GM18861 (cell line): Measurements from ENCODE around the gene CFAP300.
A peak's percentile ranks its signal among the peaks of the same experiment; 100 is the strongest.

ENCODE experiments used
- ATAC-seq: cut with Tn5 transposase; IDR thresholded peaks from one replicate; pipeline ENCODE4 v1.9.1; 2021; ENCODE audit not compliant: unreplicated experiment

CFAP300 gene

GRCh38 chr11:102071497-102072472 is 24.5 kb downstream of the CFAP300 start:
- ATAC-seq, result no peak

- ATAC-seq, result no peak
These were observed 26.0 kb downstream of the CFAP300 start for GRCh38 chr11:102073253-102073652.

DNA sequence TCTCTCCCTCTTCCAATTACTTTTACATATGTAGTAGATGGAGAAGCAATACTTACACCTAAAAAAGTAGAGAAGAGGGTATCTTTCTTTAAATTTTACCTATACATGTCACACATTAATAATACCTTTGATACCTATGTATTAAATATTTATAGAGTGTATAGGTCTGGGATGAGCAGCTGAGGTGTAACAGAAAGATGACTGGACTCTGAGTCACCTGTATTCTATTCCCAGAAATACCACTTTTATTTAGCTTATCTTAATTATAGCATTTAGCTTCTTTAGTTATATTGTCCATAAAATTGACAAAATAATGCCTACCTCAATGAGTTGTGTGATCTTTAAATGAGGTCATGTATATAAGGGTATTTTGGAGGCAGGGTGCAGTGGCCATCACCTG is 32.4 kb downstream of the CFAP300 start:
- ATAC-seq, result no peak

DNA sequence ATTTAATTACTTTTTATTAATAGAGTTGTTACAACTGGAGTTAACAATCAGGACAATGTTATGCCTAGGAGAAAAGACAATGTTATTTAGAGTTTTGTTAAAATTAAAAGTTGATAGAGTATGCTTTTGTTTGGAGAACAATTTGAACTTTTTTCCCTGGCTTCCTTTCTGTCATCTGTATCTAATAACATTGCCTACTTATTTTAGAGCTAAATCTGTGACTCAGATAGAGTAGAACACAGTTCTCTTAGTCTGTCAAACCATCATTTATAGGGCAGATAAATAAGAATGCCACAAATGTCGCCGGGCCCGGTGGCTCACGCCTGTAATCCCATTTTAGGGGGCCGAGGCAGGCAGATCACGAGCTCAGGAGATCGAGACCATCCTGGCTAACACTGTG is 34.1 kb downstream of the CFAP300 start:
- ATAC-seq, result no peak

DNA sequence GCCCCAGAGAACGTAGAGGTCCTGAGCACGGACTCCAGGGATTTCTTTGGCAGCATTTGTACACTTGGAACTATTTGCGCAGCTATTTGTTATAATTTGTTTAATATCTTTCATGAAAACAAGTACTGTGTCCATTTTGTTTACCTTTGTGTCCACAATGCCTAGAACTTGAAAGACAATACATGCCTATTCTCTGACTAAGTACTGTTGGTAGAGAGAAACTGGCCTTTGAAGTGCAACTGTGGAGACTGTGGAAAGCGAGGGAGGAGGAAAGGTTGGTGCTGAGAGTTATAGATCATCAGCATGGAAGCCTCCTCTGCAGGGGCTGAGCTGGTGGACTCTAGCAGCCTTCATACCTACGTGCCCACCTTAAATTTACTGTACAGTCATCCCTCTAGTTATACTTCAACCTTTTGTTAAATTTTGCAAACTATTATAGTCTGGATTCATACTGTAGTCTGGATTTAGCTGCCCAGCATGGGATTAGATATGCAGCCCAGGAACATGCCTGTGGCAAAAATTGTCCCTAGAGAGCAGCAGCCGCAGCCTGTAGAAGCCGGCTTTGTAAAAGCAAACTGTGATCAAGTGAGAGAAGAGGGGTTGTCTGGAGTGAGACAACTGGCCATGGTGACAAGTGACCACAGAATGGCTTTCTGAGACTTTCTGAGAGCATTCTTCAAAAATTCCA is 38.8 kb downstream of the CFAP300 start:
- ATAC-seq, result no peak

DNA sequence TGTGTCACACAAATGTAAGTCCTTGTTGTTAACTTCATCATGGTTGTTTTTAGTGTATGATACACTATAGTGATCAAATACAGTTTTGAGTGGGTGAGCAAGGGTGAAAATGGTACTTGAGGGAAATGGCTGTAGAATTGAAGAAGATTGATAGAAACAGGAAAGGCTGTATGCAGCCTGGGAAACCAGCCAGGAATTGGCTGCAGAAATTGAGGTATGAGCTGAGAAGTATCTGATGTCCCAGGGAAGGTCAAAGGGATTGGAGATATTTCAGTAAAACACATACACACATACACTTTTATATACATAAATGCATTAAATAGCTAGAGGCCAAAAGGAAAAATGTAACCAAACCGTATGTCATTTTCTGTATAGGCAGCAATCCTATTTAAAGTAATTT is 49.9 kb downstream of the CFAP300 start:
- ATAC-seq, result no peak

GRCh38 chr11:102099755-102100154 is 52.5 kb downstream of the CFAP300 start:
- ATAC-seq, result no peak

- ATAC-seq, result no peak
These were observed 61.6 kb downstream of the CFAP300 start for GRCh38 chr11:102108734-102109440.

GRCh38 chr11:102109896-102110760 is 62.9 kb downstream of the CFAP300 start, which contains the start of gene YAP1:
TSS of gene YAP1 (plus strand) at chr11:102110447. CDS start at chr11:102110849, 402 bp downstream.
- peak; percentile 68 for ATAC-seq

DNA sequence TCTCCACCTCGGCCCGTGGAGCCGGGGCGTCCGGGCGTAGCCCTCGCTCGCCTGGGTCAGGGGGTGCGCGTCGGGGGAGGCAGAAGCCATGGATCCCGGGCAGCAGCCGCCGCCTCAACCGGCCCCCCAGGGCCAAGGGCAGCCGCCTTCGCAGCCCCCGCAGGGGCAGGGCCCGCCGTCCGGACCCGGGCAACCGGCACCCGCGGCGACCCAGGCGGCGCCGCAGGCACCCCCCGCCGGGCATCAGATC is 63.4 kb downstream of the CFAP300 start:
- no peak for ATAC-seq

GRCh38 chr11:102111011-102111786 is 64.0 kb downstream of the CFAP300 start:
- peak; percentile 12 for ATAC-seq

DNA sequence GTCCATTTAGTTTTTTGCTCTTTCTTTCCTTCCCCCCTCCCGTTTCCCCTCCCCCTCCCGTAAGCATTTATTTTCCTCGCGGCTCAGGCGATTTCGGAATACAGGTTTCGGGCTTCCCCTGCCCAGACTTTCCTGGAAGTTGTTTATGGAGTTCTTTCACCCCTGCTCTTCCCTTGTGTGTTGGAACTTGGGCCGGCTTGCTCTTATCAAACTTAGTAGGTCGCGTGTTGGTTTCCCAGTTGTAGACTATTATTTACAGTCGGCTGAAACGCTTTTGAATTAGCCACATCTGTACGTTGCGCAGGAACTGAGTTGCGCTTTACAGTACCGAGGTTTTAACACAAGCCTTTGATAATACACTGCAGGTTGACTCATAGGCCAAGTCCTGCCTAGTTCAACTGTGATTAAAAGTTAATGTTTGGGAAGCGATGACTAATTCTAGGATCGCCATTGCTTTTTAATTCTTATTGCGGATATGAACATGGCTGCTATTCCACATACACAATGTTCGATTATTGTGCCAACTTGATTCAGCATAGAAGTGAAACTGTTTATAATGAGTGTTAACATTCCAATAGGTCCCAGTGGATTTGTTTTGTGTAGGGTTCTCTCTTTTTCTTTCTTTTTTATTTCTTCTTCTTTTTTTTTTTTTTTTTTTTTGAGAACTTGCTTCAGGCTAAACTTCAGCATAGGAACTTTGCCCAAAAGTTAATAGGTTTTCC is 64.7 kb downstream of the CFAP300 start:
- no peak for ATAC-seq

- no peak for ATAC-seq
These were observed 65.2 kb downstream of the CFAP300 start for GRCh38 chr11:102112509-102112821.

DNA sequence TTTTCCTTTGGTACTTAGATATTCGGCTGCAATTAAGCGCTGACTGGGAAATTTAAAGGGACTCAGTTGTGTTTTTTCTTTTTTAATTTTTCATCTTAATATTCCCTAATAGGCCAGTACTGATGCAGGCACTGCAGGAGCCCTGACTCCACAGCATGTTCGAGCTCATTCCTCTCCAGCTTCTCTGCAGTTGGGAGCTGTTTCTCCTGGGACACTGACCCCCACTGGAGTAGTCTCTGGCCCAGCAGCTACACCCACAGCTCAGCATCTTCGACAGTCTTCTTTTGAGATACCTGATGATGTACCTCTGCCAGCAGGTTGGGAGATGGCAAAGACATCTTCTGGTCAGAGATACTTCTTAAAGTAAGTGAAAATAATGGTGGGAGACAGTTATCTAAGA is 66.8 kb downstream of the CFAP300 start:
- ATAC-seq, result no peak

GRCh38 chr11:102115557-102115956 is 68.3 kb downstream of the CFAP300 start:
- ATAC-seq, result no peak

DNA sequence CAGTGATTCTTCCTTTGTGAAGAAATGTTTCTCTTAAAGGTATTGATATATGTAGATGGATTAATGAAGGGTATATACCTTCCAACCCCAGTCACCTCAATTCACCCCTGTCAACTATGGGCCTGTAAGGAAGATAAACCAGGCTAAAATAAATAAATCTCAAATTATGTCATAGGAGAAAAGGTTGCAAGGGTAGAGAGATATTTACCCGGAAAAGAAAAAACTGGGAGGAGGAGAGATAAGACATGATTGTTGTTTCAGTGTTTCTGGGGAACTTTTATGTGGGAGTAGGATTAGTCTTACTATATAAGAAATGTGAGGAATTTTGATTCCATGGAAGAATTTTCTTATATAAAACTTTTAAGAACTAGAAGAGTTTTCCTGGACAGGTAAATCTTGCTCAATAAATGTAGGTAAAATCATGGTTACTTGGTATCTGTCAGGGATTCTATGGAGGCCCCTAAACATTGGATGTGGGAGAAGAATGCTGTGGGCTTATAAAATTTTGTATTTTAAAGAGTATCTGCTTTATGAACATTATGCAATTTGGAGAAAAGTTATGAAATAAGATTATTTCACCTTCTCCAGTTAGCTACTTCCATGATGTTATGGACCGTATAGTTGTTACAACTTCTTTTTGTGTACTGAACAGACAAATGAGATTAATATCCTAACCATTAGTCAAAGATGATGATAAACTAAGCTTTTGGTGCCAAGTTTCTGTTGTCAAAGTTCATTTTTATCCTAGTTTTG is 69.4 kb downstream of the CFAP300 start:
- no peak for ATAC-seq

DNA sequence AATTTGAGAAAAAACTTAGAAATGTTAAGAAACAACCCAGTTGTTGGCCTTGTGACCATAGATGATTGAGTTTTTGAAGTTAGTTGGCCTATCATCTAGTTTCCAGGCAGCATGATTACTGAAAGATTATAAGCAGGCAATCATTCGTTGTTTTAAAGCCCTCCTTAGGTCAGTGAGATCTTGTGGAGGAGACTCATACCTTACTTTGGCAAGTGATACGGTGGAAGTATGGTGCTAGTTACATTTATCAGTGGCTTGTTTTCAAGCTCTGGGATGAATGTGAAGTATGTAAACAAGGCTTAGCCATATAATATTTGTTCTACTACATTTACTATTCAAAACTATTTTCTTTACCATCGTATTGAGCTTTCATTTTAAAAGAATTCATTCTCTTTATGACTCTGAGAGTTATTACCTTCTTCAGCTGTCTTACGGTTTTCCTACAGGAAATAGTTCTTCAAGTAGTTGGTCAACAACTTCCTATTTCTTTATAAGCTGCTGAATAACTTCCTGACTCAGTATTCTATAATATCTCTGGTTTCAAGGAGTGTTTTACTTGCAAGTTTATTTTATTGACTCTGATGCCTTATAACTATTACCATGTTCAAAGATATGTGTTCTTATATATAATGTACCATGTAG is 70.4 kb downstream of the CFAP300 start:
- ATAC-seq, result no peak

DNA sequence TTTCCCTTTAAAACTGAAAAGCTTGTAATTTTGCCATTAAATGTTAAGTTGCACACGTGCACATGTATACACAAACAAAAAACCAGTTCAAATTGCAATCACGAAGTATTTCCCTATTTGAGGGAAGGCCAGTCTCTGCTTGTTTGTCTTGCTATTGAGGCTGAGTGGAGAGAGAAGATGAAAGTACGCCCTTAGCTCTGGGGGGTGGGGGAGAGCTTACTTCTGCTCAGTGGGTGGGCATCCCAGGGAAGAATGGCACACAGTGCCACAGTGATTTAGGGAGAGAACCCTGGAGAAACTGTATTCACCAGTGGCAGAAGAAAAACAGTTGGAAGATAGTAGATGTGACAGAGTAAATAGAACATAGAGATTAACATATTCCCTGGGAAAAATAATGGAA is 71.7 kb downstream of the CFAP300 start:
- ATAC-seq, result no peak
